Measurements from ENCODE around the gene SPSB2.
"Not testable (repeated sequence)": the region's sequence is repeated elsewhere in the genome, so short reads cannot be mapped to it uniquely, and the experiment has no call there.

SPSB2 gene

GRCh38 chr12:6873094-6874014, at the start of gene SPSB2:
Gene SPSB2 (minus strand): TSS chr12:6873303. CDS start chr12:6872901, 402 bp downstream.
- DNase-seq (ENCODE audit: low spot score), result peak; percentile 91

- DNase-seq (ENCODE audit: low spot score), result no peak
These were observed 49.2 kb upstream of the SPSB2 start for GRCh38 chr12:6921996-6922946.

- DNase-seq (ENCODE audit: low spot score), result no peak
These were observed 48.4 kb upstream of the SPSB2 start for GRCh38 chr12:6921539-6921938.

- no peak for DNase-seq (ENCODE audit: low spot score)
These were observed 46.5 kb upstream of the SPSB2 start for GRCh38 chr12:6919588-6919987.

- DNase-seq (ENCODE audit: low spot score), result no peak
These were observed 44.6 kb upstream of the SPSB2 start for GRCh38 chr12:6917491-6918231.

GRCh38 chr12:6916426-6917200, 43.5 kb upstream of the SPSB2 start:
- no peak for DNase-seq (ENCODE audit: low spot score)

GRCh38 chr12:6915789-6916285, 42.7 kb upstream of the SPSB2 start:
- DNase-seq (ENCODE audit: low spot score), result no peak

GRCh38 chr12:6914947-6915788, 42.1 kb upstream of the SPSB2 start:
- DNase-seq (ENCODE audit: low spot score), result no peak

- DNase-seq (ENCODE audit: low spot score), result peak; percentile 86
These were observed 41.3 kb upstream of the SPSB2 start, which contains the start of gene ENO2 for GRCh38 chr12:6914246-6914946. Gene ENO2 (plus strand): TSS chr12:6914580. CDS start chr12:6915833, 1,253 bp downstream.

- no peak for DNase-seq (ENCODE audit: low spot score)
These were observed 39.2 kb upstream of the SPSB2 start for GRCh38 chr12:6912164-6912935.

- DNase-seq (ENCODE audit: low spot score), result no peak
These were observed 36.5 kb upstream of the SPSB2 start for GRCh38 chr12:6909421-6910145.

GRCh38 chr12:6908141-6908540, 35.0 kb upstream of the SPSB2 start:
- DNase-seq (ENCODE audit: low spot score), result not testable (repeated sequence)

- DNase-seq (ENCODE audit: low spot score), result no peak
These were observed 32.4 kb upstream of the SPSB2 start for GRCh38 chr12:6905414-6906040.

GRCh38 chr12:6904280-6905276, 31.5 kb upstream of the SPSB2 start, which contains the start of gene LRRC23:
Gene LRRC23 (plus strand): TSS chr12:6904822. CDS start chr12:6905634, 812 bp downstream.
- DNase-seq (ENCODE audit: low spot score), result peak; percentile 97

- DNase-seq (ENCODE audit: low spot score), result no peak
These were observed 30.6 kb upstream of the SPSB2 start for GRCh38 chr12:6903722-6904121.

- DNase-seq (ENCODE audit: low spot score), result no peak
These were observed 29.3 kb upstream of the SPSB2 start for GRCh38 chr12:6902448-6902847.
